T-cell (primary cell): ENCODE data around the gene ZP4. TPM values are rescaled to one million over a fixed set of nuclear protein-coding genes. Genes with fewer than 3 reads are reported as not detected.

ENCODE experiments used
- ATAC-seq, 4 experiments: fragments of 200-7000 bp in 3 of 4; fragments of 150-1000 bp in 1 of 4; cut with Tn5 transposase; replicated peaks in 1 of 4; 1 replicate in 3 of 4; 2 replicates in 1 of 4; pipeline ENCODE4 v1.10.0; 2021; ENCODE audit warnings: moderate library complexity in 3 of 4, mild to moderate bottlenecking in 2 of 4, moderate number of reproducible peaks in 1 of 4
- CTCF ChIA-PET, 2 donors: fragments of 300-600 bp; sonication (Branson Sonifier 250); formaldehyde crosslinking; loops; one replicate each; lab custom pipeline; 2022; ENCODE audit warnings: antibody characterized with exemption in 2 of 2; lab: Charles Lee
- POLR2A ChIA-PET, 2 donors: fragments of 300-600 bp; sonication (Branson Sonifier 250); formaldehyde crosslinking; loops; one replicate each; lab custom pipeline; 2022; ENCODE audit warnings: antibody characterized with exemption in 2 of 2; lab: Charles Lee
- DNase-seq, 35 experiments: peaks; one replicate each; pipeline versions ENCODE4 v3.0.0 to v3.0.0-alpha.2; 2013 to 2023
- H3K27ac ChIP-seq: one replicate; pipeline ENCODE4 v1.5.1; 2013; ENCODE audit warnings: low read length
- H3K27me3 ChIP-seq, 2 experiments: replicated peaks in 1 of 2; 1 replicate in 1 of 2; 2 replicates in 1 of 2; pipeline versions ENCODE4 v1.6.1 to v1.7.0; 2013; ENCODE audit warnings: low read length in 1 of 2, mixed read lengths in 1 of 2; ENCODE audit not compliant: control insufficient read depth in 2 of 2, insufficient read depth in 2 of 2; ENCODE audit errors: extremely low read depth in 1 of 2
- H3K36me3 ChIP-seq, 2 donors: 1 replicate in 1 of 2; 2 replicates in 1 of 2; pipeline versions ENCODE4 v1.6.1 to v1.7.0; 2013; ENCODE audit warnings: low read length in 1 of 2; ENCODE audit not compliant: control insufficient read depth in 2 of 2, insufficient read depth in 1 of 2; ENCODE audit errors: extremely low read depth in 1 of 2
- H3K4me1 ChIP-seq, 2 experiments: 1 replicate in 1 of 2; 2 replicates in 1 of 2; pipeline versions ENCODE4 v1.6.1 to v1.7.0; 2013; ENCODE audit warnings: low read length in 2 of 2, mixed read lengths in 1 of 2; ENCODE audit not compliant: insufficient read depth in 2 of 2, control insufficient read depth in 1 of 2; ENCODE audit errors: extremely low read depth in 1 of 2
- H3K4me3 ChIP-seq, 2 donors: 1 replicate in 1 of 2; 2 replicates in 1 of 2; pipeline versions ENCODE4 v1.5.1 to v1.7.0; 2013; ENCODE audit warnings: mild to moderate bottlenecking in 2 of 2, low read length in 1 of 2, moderate library complexity in 1 of 2; ENCODE audit not compliant: control insufficient read depth in 1 of 2; ENCODE audit errors: extremely low read depth in 1 of 2
- H3K9me3 ChIP-seq: 2 replicates; pipeline ENCODE4 v1.7.0; 2013
- H3K27ac Mint-ChIP-seq, 2 donors: one replicate each; pipeline ENCODE4 v1.8.0; 2020 to 2021; ENCODE audit warnings: mild to moderate bottlenecking in 2 of 2, mixed read lengths in 2 of 2
- H3K27me3 Mint-ChIP-seq, 2 donors: one replicate each; pipeline ENCODE4 v1.8.0; 2021 to 2022; ENCODE audit warnings: mixed read lengths in 2 of 2
- H3K36me3 Mint-ChIP-seq: one replicate; pipeline ENCODE4 v1.8.0; 2021; ENCODE audit warnings: mixed read lengths
- H3K4me1 Mint-ChIP-seq, 3 donors: one replicate each; pipeline ENCODE4 v1.8.0; 2020 to 2022; ENCODE audit warnings: mixed read lengths in 3 of 3, mild to moderate bottlenecking in 1 of 3
- H3K4me3 Mint-ChIP-seq, 3 donors: one replicate each; pipeline ENCODE4 v1.8.0; 2020 to 2022; ENCODE audit warnings: mild to moderate bottlenecking in 3 of 3, mixed read lengths in 3 of 3, moderate library complexity in 3 of 3
- H3K9me3 Mint-ChIP-seq, 3 donors: one replicate each; pipeline ENCODE4 v1.8.0; 2020 to 2022; ENCODE audit warnings: mixed read lengths in 3 of 3
- WGBS: methylation state at CpG from one replicate; pipeline ENCODE4 v1.1.5; 2013; ENCODE audit warnings: missing lambda C conversion rate; ENCODE audit not compliant: insufficient coverage; 5-methylcytosine and 5-hydroxymethylcytosine counted together
- total RNA-seq, 35 experiments: library from RNA in 6 of 35; stranded (reverse) in 6 of 35; fragments of 120-200 nt in 1 of 35; gene quantifications; one replicate each; pipeline versions ENCODE4 v1.2.1 to v1.2.4 and lab custom pipeline; 2013 to 2026

The ZP4 gene, protein sequence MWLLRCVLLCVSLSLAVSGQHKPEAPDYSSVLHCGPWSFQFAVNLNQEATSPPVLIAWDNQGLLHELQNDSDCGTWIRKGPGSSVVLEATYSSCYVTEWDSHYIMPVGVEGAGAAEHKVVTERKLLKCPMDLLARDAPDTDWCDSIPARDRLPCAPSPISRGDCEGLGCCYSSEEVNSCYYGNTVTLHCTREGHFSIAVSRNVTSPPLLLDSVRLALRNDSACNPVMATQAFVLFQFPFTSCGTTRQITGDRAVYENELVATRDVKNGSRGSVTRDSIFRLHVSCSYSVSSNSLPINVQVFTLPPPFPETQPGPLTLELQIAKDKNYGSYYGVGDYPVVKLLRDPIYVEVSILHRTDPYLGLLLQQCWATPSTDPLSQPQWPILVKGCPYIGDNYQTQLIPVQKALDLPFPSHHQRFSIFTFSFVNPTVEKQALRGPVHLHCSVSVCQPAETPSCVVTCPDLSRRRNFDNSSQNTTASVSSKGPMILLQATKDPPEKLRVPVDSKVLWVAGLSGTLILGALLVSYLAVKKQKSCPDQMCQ
- total RNA-seq (not detected), total RNA-seq (lab: John Stamatoyannopoulos, UW) (0 reads per million in 29 experiments)
- not detected for total RNA-seq (2013)

- H3K27ac ChIP-seq, result no peak within 1 kb of the TSS
- H3K4me1 Mint-ChIP-seq, result no peaks in the 10 kb centered on the region
- ATAC-seq (no peak), DNase-seq (no peak)
- no peaks in the 10 kb centered on the region for H3K9me3 ChIP-seq
- H3K4me1 ChIP-seq, result no peaks in the 10 kb centered on the region
- H3K27me3 ChIP-seq, result no peaks in the 10 kb centered on the region
- 40% methylated on average over 1 of the region's 2 CpGs for WGBS
- H3K9me3 Mint-ChIP-seq, result peaks cover 0 to 3% (median 1%) of the 10 kb centered on the region in 3 donors
- H3K36me3 ChIP-seq, result no peaks in the 10 kb centered on the region
- CTCF ChIA-PET, result interaction anchor here in 1 of 2 donors (0.6 to 1.1 kb wide), 2 partner anchors 12 to 33 kb away, joined by 3 read pairs; no protein-coding TSS in a partner anchor
- H3K27ac Mint-ChIP-seq, result no peak within 1 kb of the TSS
- H3K4me3 Mint-ChIP-seq, result no peak within 1 kb of the TSS
- no peak within 1 kb of the TSS for H3K4me3 ChIP-seq
- H3K27me3 Mint-ChIP-seq, result no peaks in the 10 kb centered on the region
- no peaks in the 10 kb centered on the region for H3K36me3 Mint-ChIP-seq
- POLR2A ChIA-PET, result no interaction called here
Measured at GRCh38 chr1:237890822-237891221, at the start of gene ZP4. ZP4 (minus strand) TSS chr1:237890922; CDS start chr1:237890635, 287 bp downstream.

GRCh38 chr1:237938553-237938952 lies 47.8 kb upstream of the ZP4 start:
- H3K4me3 ChIP-seq, result no peak overlapping the region
- Mint-ChIP-seq H3K36me3 (no peaks in the 10 kb centered on the region), H3K4me3 (no peak overlapping the region), H3K9me3 (peaks cover 2 to 3% (median 3%) of the 10 kb centered on the region in 3 donors), H3K27me3 (no peaks in the 10 kb centered on the region), H3K4me1 (no peaks in the 10 kb centered on the region), H3K27ac (no peak overlapping the region)
- H3K36me3 ChIP-seq, result no peaks in the 10 kb centered on the region
- H3K27ac ChIP-seq, result no peak overlapping the region
- ChIA-PET POLR2A (interaction anchor here in 1 of 2 donors (0.7 kb wide), 1 partner anchor 1311 kb away, joined by 3 read pairs; no protein-coding TSS in a partner anchor), CTCF (no interaction called here)
- no peaks in the 10 kb centered on the region for H3K9me3 ChIP-seq
- WGBS, result 94% methylated on average over 8 of the region's 8 CpGs
- DNase-seq (no peak), ATAC-seq (no peak)
- no peaks in the 10 kb centered on the region for H3K4me1 ChIP-seq
- no peaks in the 10 kb centered on the region for H3K27me3 ChIP-seq

- peaks cover 2 to 3% (median 3%) of the 10 kb centered on the region in 3 donors for H3K9me3 Mint-ChIP-seq
- CTCF ChIA-PET, result no interaction called here
- DNase-seq (no peak), ATAC-seq (no peak)
- POLR2A ChIA-PET, result interaction anchor here in 1 of 2 donors (0.7 kb wide), 1 partner anchor 1311 kb away, joined by 3 read pairs; no protein-coding TSS in a partner anchor
- no peak overlapping the region for H3K27ac Mint-ChIP-seq
- no peak overlapping the region for H3K4me3 ChIP-seq
- H3K4me1 ChIP-seq, result no peaks in the 10 kb centered on the region
- no peak overlapping the region for H3K27ac ChIP-seq
- no peaks in the 10 kb centered on the region for H3K36me3 ChIP-seq
- no peaks in the 10 kb centered on the region for H3K36me3 Mint-ChIP-seq
- H3K4me1 Mint-ChIP-seq, result no peaks in the 10 kb centered on the region
- H3K27me3 ChIP-seq, result no peaks in the 10 kb centered on the region
- WGBS, result 82% methylated on average over 4 of the region's 5 CpGs
- no peaks in the 10 kb centered on the region for H3K9me3 ChIP-seq
- no peak overlapping the region for H3K4me3 Mint-ChIP-seq
- no peaks in the 10 kb centered on the region for H3K27me3 Mint-ChIP-seq
Measured at GRCh38 chr1:237938068-237938467, 47.3 kb upstream of the ZP4 start.

GRCh38 chr1:237932816-237933215 lies 42.1 kb upstream of the ZP4 start:
- Histone ChIP-seq H3K4me3 (no peak overlapping the region), H3K36me3 (no peaks in the 10 kb centered on the region), H3K4me1 (no peaks in the 10 kb centered on the region), H3K27me3 (no peaks in the 10 kb centered on the region), H3K9me3 (no peaks in the 10 kb centered on the region), H3K27ac (no peak overlapping the region)
- H3K4me1 Mint-ChIP-seq, result no peaks in the 10 kb centered on the region
- H3K27ac Mint-ChIP-seq, result no peak overlapping the region
- H3K9me3 Mint-ChIP-seq, result peaks cover under 1 to 11% (median 3%) of the 10 kb centered on the region in 3 donors
- no peak overlapping the region for H3K4me3 Mint-ChIP-seq
- peaks cover 0 to 1% of the 10 kb centered on the region in 2 donors for H3K27me3 Mint-ChIP-seq
- CTCF ChIA-PET, result no interaction called here
- POLR2A ChIA-PET, result no interaction called here
- DNase-seq, result no peak
- no peaks in the 10 kb centered on the region for H3K36me3 Mint-ChIP-seq
- 93% methylated on average over 3 of the region's 3 CpGs for WGBS
- no peak for ATAC-seq

- no CpG with 5 or more reads among the region's 4 CpGs for WGBS
- H3K9me3 Mint-ChIP-seq, result peaks cover 0 to 16% (median 3%) of the 10 kb centered on the region in 3 donors
- Histone ChIP-seq H3K36me3 (no peaks in the 10 kb centered on the region), H3K27me3 (no peaks in the 10 kb centered on the region), H3K4me3 (no peak overlapping the region), H3K4me1 (no peaks in the 10 kb centered on the region), H3K9me3 (no peaks in the 10 kb centered on the region), H3K27ac (no peak overlapping the region)
- ChIA-PET CTCF (no interaction called here), POLR2A (no interaction called here)
- H3K36me3 Mint-ChIP-seq, result no peaks in the 10 kb centered on the region
- no peak overlapping the region for H3K4me3 Mint-ChIP-seq
- no peak overlapping the region for H3K27ac Mint-ChIP-seq
- peaks cover 0 to 1% of the 10 kb centered on the region in 2 donors for H3K27me3 Mint-ChIP-seq
- no peak for ATAC-seq
- no peaks in the 10 kb centered on the region for H3K4me1 Mint-ChIP-seq
- no peak for DNase-seq
Measured at GRCh38 chr1:237931581-237931980, 40.9 kb upstream of the ZP4 start.

GRCh38 chr1:237927198-237927597 lies 36.5 kb upstream of the ZP4 start:
- Histone ChIP-seq H3K4me3 (no peak overlapping the region), H3K9me3 (no peaks in the 10 kb centered on the region), H3K27ac (no peak overlapping the region), H3K27me3 (no peaks in the 10 kb centered on the region), H3K36me3 (no peaks in the 10 kb centered on the region), H3K4me1 (no peaks in the 10 kb centered on the region)
- H3K36me3 Mint-ChIP-seq, result no peaks in the 10 kb centered on the region
- CTCF ChIA-PET, result no interaction called here
- no peaks in the 10 kb centered on the region for H3K4me1 Mint-ChIP-seq
- no peak for ATAC-seq
- no peak for DNase-seq
- peaks cover 0 to 1% of the 10 kb centered on the region in 2 donors for H3K27me3 Mint-ChIP-seq
- H3K9me3 Mint-ChIP-seq, result peaks cover 0 to 20% (median 3%) of the 10 kb centered on the region in 3 donors
- H3K27ac Mint-ChIP-seq, result no peak overlapping the region
- POLR2A ChIA-PET, result no interaction called here
- no peak overlapping the region for H3K4me3 Mint-ChIP-seq
- WGBS, result 90% methylated on average over 15 of the region's 15 CpGs
